CD4-positive, alpha-beta T cell treated with Interleukin-10 for 1 hour (primary cell): ENCODE data around the gene PJA2.

Experiments
- DNase-seq: peaks from one replicate; pipeline ENCODE4 v3.0.0-alpha.2; 2020

The PJA2 gene

DNA sequence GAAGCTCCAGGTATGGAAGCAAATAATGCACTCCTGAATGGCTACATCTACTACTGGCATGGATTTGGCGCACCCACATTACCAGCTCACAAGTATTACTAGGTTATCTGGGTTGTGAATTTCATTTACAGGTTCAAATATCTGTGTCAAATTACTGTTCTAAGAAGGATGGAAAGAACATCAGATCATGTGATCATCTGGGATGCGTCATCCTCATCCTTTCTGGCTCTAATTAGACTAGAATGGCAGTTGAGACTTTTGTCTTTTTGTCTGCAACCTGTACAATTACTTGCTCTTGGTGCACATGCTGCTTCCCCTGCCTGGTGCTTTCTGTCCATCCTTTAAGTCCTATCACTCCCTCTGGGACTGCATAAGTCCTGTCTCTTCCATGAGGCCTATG is 64.1 kb downstream of the PJA2 start:
- no peak for DNase-seq

DNA sequence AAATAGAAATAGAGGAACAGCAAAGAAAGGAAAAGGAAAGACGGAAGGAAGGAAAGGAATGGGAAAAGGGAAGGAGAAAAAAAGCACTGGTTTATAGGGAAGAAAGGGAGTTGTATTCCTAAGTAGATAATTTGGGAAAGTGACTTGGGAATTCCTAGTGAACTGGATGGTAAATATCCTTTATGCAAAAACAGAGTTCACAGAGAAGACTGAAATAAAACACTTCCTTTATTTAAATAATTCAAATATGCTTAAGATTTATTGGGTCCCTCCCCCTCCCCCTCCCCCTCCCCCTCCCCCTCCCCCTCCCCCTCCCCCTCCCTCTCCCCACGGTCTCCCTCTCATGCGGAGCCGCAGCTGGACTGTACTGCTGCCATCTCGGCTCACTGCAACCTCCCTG is 69.4 kb downstream of the PJA2 start:
- DNase-seq, result no peak

DNA sequence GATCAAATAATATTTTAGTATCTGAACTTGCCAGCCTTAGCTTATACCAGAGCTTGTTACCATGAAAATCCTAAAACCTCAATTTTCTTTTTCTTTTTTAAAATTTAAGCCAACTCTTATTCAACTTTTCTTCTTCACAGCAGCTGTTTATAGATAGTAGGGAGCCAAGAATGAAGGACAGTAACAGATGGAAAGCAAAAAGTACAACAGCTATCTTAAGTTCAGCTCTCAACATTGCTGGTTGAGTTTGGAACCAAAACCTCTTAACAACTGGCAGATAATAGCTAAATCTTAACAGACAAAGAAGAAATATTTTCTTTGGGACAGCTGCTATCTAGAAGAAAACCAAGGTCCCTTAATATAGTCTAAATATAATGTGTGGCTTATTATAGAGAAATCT is 74.7 kb downstream of the PJA2 start:
- DNase-seq, result no peak

DNA sequence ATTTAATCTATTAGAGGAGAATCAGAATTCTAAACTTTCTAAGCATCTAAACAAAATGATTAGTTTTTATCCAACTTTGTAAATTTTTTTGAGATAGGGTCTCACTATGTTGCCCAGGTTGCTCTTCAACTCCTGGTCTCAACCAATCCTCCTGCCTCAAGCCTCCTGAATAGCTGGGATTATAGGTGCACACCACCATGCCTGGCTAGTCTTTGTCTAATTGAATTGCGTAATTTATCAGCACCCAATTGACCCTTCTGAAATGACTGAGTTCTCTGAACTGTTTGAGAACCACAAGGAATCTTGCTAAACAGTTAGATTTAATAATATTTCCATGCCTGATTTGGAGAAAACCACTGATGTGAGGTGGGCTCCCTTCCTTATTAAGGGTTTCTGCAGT is 75.7 kb downstream of the PJA2 start:
- no peak for DNase-seq

DNA sequence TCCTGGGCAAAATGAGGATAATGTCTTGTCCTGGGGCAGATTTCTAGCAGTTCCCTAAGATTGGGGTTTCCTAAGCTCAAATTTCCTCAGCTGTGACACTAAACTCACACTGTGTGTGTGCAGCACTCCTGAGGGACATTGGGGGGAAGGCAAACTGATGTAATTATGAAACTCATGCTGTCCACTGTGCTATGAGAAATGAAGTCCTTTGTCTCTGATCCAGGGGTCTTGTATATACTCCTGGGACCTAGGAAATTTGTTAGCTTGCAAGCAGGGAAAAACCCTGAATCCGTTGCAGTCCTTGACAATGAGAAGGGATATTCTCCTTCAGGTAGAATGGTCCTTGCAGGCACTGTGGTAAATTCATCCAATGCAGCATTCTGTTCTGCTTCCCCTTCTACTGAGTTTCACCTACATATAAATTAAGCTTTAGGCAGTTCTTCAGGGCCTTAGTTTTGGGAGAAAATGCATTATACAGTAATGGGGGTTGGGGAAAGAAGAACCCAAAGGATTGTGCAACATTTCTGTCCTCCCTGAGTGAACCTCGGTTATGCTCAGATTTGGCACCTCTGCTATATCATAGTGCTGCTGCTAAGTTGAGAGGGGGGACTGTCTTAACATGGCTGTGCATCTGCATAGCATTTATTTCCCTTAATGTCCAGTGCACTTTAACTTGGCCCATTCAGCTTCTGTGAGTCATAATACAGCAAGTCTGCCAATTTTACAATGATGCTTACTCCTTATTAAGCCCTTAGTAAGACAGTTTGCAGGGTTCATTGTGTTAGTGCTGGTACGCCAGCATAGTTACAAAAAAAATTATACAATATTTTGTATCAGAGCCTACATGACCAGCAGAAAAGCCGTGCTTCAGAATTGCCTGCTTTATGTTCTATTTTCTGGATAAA is 80.2 kb downstream of the PJA2 start:
- DNase-seq, result no peak

DNA sequence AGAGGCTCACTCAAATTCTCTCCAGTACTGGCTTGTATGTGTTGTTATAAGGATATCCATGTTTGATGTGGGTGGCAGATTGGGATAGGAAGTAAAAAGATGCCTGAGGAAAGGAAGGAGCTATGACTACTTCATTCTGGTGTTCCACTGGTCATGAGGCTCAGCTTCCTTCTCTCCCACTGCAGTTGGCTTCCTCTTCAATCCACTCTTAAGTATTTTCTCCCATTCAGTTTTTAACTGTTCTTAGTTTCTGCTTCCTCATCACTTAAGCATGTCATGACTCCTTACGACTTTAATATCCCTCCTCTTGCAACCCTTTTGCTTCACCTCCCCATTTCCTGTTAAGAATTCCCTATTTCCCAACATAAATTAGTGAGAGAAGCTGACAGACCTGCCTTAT is 81.1 kb downstream of the PJA2 start:
- DNase-seq, result no peak

DNA sequence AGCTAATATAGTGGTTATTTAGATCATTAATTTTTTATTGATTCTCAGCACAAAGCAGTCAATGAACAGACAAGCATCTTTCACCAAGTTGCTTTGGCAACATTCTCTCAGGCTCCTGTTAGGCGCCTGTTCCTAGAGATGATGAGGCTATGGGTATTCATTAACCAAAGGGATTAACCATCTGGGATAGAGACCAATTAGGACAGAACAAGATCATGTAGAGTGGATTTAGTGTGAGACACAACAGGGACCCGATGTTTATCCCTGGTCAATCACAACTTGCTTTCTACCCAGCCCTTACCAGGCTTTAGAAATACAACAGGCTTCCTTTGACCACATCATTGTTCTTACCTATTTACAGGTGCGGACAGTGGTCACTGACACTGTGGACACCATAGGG is 82.2 kb downstream of the PJA2 start:
- no peak for DNase-seq

DNA sequence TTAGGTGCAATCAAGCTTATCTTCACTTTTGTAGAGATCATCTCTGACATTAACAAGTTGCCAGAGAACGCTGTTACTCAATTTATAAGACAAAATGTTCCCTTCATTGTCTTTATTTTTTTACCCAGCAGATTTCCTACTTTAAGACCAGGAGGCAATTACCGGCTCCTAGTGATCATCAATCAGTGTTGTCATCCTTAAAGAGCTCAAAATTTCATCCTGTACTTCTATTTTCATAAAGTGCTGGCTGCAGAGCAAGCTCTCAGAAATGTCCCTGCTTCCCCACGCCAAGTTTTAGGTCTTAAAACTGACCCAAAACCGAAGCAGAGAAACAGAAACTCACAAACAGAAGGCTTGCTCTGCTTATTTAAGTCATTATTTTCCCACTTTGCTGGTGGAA is 82.9 kb downstream of the PJA2 start:
- DNase-seq, result no peak

DNA sequence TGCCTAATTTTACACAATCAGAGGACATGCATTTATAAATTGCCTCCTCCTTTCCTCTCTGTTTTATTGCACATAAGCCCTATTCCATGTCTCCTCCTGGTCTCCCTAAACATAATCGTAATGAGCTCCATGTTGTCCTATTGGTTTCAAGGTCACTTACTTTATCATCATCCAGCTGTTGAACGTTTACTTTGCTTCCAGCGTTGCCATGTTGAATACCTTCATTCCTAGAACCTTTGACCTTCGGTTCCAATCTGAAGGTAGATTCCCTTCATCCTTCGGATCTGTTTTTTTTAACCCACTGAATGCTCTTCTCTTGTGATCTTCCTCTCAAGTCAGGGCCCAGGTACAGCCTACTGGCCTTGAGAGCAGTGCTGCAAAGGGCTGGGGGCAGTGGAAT is 84.3 kb downstream of the PJA2 start:
- DNase-seq, result no peak

DNA sequence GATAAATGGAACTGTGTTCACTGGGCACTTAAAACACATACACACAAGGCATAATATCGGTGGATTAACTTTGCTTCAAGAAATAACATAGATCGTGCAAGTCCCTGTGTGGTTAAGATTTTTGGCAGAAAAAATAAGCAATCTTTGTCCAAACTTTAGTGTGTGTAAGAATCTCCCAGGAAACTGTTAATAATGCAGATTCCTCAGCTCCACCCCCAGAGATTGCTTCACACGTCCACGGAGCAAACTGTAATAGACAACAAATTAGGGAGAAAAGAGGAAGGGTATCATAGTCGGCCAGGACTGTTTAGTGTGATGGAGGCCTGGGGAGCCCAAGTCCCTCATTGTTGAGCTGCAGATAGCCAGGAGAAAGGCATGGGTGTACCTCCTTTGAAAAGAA is 84.8 kb downstream of the PJA2 start:
- DNase-seq, result no peak

DNA sequence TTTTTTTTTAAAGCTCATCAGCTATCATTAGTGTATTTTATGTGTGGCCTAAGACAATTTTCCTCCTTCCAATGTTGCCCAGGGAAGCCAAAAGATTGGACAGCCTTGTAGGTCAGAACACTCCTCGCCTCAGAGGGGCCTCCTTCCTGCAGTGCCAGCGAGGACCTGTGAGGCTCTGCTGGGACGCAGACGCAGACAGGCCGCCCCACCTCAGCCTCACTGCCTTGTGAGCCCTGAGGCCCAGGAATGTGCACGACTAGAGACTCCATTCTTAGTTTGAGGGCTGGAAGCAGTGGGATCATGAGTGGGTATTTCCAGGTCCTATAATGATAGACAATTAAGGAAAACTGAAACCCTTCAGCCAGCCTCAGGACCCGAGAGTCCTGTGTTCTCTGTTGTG is 85.4 kb downstream of the PJA2 start:
- DNase-seq, result no peak

DNA sequence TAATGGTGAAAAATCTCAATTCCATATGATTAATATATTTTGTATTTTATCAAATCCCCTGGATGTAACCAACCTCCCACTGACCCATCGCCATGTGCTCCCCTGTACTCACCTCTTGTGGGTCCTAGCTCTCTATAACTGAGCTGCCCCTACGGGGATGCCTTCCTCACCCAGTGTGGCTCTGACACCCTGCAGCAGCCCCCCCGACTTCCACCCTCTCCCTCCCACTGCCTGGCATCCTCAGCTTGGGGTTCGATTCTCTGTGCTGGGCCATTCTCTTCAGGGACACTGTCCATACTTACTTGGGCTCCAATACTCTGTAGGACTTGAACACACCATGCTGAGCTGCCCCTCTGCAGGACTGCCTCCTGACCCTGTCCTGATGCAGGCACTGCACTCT is 87.1 kb downstream of the PJA2 start:
- no peak for DNase-seq

DNA sequence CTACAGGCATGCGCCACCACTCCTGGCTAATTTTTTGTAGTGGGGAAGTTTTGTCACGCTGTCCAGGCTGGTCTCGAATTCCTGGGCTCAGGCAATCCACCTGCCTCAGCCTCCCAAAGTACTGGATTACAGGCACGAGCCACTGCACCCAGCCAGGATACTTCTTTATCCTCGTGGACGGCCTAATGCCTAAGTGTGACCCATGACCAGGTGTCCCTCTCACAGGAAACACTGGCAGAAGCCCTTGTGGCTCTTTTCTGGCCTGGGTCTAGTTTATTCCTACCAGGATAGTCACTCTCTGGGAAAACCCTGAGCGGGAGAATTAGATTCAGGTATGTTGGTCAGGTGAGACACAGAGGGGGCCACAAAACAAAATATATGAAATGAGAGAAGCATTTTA is 90.4 kb downstream of the PJA2 start:
- DNase-seq, result no peak

DNA sequence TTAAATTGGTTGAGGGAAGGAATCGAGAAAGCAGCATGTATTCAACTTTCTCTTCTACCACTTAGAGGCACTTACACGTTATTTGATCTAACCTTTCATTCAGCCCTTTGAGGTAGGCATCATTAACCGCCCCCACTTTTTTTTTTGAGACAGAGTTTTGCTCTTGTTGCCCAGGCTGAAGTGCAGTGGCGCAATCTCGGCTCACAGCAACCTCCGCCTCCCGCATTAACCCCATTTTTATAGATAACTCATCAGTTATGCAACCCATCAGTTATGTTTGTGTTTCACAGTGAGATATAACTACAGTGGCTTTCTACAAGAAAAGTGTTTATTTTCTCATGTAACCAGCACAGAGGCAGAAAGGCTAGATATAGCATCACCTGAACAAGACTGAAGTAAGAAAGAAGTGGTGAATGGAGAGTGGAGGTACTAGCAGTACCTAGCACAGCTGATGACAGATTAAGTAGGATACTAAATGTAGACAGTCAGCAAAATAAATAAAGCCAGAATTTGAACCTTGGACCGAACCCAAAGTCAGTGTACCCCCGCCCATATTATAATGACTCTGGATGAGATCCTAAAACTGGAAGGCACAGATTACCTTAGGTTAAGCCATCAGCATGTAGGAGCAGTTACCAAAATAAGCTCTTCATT is 91.2 kb downstream of the PJA2 start:
- no peak for DNase-seq

DNA sequence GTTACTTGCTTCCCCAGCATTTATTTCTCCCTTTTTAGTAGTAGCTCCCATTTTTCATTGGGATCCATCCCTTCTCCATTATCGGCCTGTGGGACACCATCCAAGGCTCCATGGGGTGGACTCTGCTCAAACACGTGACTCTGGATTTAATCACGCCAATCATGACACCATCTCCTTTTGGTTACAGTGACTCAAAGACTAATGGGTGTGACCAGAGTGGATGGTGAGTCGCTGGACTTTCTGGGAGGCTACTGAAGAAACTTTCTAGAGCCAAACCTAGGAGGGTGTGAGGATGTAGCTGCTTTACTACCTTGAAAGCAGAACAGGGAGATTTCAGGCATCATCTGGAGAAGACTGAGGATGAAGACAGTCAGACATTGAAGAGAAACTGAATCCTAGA is 93.1 kb downstream of the PJA2 start:
- DNase-seq, result no peak

DNA sequence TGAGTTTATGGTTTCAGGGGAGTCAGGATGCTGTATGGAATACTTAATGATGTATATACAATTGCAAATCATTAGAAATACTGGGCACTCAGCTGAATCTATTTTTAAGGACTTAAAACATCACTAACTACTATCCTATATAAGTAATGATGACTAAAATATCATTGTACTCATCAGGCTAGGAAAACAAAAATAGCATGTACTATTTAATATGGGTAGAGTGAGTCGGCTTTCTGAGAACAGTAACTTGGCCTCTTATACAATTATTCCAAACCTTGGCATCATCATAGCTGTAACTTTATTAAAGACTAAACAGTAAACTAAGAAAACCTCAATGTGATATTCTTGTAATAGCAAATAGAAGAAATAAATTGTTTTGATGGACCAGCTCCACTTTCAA is 94.5 kb downstream of the PJA2 start:
- DNase-seq, result no peak

DNA sequence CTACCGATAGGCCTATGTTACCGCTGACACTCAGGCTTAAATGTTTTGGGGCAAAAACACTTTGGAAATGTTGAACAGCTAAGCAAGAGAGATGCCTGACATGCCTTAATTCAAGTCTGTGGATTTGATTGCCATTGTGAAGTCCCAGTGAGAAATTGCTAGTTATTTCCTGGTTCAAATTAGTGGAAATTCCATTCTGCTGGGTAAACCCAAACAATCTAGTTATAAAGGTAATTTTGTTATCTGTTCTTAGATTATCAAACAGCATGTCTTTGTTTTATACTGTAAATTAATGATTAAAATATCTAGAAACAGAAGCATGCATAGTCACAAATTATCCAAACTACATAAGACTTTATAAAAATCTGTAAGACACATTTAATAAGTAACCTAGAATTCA is 96.6 kb downstream of the PJA2 start:
- DNase-seq, result no peak

DNA sequence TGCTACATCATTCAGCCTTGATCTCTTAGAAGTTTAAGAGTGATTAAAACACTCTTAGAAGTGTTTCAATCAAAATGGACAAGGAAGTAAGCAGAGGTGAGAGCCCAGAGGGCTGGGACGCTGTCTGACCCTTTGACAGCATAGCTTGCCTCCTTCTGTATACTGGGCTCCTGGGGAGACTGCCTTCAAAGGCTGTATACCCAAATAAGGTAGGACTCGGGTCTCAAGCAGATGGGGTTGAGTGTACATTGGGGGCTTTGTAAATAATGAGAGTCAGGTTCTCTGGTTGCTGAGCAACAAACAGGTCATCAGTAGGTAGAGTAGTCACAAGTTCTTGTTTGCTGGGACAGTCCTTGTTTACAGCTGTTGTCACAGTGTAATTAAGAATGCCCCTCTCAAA is 97.1 kb downstream of the PJA2 start:
- DNase-seq, result no peak

DNA sequence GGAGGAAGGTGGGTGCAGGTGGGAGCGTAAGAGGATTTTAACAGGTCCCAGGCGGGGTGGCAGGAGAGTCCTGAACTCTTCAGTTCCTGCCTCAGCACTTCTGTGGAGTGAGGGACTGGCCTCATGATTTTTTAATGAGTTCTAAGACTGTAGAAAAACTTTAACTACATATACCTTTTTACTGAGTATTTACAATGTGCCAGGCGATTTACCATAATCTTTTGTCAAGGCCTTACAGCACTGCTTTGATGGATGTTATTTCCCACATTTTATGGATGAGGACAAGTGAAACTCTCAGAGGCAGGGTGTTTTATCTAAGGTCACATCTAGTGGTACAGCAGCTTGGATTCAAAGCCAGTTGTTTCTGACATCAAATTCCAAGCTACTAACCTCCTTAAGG is 99.5 kb downstream of the PJA2 start:
- no peak for DNase-seq

DNA sequence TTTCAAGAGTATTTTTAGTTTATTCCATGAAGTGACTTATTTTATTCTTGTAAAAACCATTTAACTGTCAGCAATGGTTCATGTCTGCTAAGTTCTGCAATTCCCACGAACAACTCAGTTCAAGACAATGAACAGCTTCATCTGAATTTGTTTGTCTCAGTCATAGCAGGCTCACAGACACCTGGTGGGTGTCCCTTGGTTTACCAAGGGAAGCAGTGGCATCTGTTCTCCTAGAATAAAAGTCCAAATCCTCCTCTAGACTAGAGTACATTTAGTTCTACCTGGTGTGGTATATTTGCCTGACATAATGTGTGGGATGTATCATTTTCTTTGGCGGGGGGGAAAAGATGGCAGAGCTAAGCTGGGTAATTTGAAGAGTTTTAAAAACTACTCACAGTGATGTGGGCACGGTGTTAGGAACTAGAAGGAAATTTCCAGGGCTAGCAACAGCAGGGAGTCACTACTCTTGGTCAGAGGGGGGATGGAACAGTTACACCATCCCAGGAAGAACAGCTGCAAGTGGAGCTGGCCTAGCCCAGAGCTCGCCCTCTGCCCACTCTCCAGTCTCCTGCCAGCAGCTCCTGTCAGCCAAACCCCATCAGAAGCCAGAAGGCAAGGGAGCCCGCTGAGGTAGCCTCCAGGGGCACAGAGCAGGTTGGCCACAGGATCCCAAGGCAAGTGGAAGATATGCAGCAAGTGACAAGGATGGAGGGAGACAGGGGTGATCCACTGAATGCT is 100.3 kb downstream of the PJA2 start:
- DNase-seq, result no peak

DNA sequence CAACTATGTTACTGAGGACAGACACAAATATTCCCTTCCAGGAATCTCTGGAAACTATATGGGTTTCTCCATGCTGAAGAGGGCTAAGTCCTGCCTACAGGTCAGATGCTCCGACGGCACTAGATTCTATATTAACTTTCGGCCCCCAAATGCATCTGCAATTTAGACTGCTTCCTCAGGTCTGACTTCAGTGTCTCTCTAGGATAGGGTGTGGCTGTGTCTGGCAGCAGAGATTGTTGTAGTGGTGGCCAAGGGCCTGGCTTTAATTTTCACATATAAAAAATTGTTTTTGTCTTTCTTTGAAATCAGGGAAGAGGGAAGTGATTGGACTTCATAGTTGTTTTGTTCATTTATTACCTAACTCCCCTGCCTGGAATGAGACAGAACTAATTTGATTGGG is 101.8 kb downstream of the PJA2 start:
- DNase-seq, result no peak

DNA sequence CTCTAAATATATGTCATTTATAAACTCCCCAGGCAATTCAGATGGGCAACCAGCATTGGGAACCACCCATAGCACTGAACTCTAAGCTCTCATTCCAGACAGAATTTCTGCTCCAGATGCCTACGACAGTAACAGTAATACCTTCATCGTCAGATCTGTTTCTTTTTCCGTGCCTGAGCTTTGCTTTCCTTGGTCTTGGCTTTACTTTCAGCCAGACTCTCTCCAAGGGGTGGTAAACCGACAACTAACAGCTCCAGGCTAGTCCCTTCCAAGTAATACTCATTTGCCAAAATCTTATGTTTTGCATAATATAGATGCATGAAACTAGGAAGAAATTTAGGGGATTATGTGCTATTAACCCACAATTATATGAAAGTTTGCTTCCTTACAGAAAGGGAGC is 102.3 kb downstream of the PJA2 start:
- no peak for DNase-seq

DNA sequence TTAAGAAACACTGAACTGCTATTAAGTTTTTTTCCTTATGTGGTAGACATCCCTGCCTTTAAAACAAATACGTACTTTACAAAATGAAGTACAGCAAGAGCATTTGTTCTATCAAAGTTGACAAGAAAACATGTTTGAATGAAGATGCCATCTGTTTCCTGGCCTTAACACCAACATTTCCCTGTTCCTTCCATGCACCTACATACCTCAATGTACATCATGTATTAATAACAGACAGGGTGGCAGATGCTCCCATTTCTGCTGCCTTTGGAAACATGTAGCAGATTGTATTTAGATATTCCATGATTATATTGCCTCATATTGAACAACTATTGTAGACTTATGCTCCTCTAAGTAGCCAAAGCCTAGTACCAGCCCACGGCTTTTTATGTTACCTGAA is 104.4 kb downstream of the PJA2 start:
- no peak for DNase-seq

DNA sequence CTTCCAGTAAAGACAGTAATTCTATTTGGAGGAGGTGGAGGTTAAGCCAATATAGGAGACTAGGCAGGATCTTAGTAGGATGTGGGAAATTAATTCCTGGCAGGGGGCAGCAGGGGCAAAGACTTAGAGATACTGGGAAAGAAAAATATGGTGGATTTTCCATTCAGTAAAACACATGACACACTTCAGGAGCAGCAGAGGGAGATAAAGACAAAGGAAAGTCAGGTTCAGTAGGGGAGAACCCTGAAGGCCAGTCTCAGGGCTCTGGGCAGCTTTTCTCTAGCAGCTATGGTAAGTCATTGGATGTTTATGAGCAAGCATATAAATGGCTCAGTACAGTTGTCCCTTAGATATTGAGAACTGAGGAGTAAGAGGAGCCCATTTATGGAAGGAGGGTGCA is 105.5 kb downstream of the PJA2 start:
- DNase-seq, result no peak
